BJ (cell line): ENCODE results near the gene USP48. TPM values are rescaled to one million over a fixed set of nuclear protein-coding genes. Genes with fewer than 3 reads are reported as not detected.
A peak's percentile ranks its signal among the peaks of the same experiment; 100 is the strongest.

ENCODE experiments used
- CTCF ChIA-PET: fragments of 350-600 bp; formaldehyde crosslinking; extraction: SDS; loops from one replicate; lab custom pipeline; 2021; ENCODE audit warnings: antibody characterized with exemption, inconsistent platforms; lab: Yijun Ruan, JAX
- POLR2A ChIA-PET: fragments of 300-600 bp; sonication (Branson Sonifier 250); formaldehyde crosslinking; extraction: SDS; loops from one replicate; lab custom pipeline; 2021; ENCODE audit warnings: antibody characterized with exemption; lab: Charles Lee
- DNase-seq: peaks from one replicate; pipeline ENCODE4 v3.0.0-alpha.2; 2011; ENCODE audit warnings: low read depth
- H3K27me3 ChIP-seq: 2 replicates; pipeline ENCODE4 v1.6.0; 2011; ENCODE audit warnings: low read length; ENCODE audit not compliant: control insufficient read depth, insufficient read depth
- H3K36me3 ChIP-seq: 2 replicates; pipeline ENCODE4 v1.5.1; 2011; ENCODE audit warnings: low read length; ENCODE audit not compliant: control insufficient read depth, insufficient read depth
- H3K4me3 ChIP-seq: 2 replicates; pipeline ENCODE4 v1.5.1; 2011; ENCODE audit warnings: low read depth, mild to moderate bottlenecking, control low read depth, low read length
- polyA plus RNA-seq: library from polyadenylated mRNA; depleted of rRNA; stranded (reverse); fragments of >200 nt; gene quantifications from 2 replicates; pipeline ENCODE4 v1.2.3, GENCODE V29; 2011
- TF ChIP-seq, protein P1 (sequence below): IDR thresholded peaks from 2 replicates; pipeline ENCODE4 v1.5.1; 2011; ENCODE audit warnings: low read depth, mild to moderate bottlenecking, control low read depth, inconsistent platforms, low read length, moderate library complexity; ENCODE audit not compliant: insufficient read depth

USP48 gene
- polyA plus RNA-seq, 1 experiment, result 10.8 TPM

DNA sequence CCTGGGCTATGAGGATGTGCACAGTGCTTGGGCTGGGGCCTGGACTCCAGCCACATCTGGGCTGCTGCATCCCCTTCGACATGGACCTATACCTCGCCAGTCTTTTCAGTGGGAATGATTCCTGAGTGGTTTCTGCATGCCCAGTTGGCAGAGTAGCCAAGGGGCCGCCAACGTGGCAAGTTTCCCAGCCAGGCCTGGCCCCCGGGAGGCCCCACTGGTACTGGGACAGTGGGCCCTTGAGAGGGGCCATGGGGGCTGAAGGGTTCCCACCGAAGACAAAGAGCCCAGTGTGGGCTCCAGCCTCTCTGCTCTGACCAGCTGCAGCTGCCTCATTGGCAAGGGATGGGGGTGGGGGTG, 129.2 kb downstream of the USP48 start:
- no peak for DNase-seq
- POLR2A ChIA-PET, result no interaction called here
- H3K27me3 ChIP-seq, result peaks cover 21% of the 10 kb centered on the region
- no peak overlapping the region for H3K4me3 ChIP-seq
- CTCF ChIA-PET, result interaction anchor here (0.9 kb wide), 1 partner anchor 283 kb away, joined by 4 read pairs; no protein-coding TSS in a partner anchor
- TF ChIP-seq, protein P1, sequence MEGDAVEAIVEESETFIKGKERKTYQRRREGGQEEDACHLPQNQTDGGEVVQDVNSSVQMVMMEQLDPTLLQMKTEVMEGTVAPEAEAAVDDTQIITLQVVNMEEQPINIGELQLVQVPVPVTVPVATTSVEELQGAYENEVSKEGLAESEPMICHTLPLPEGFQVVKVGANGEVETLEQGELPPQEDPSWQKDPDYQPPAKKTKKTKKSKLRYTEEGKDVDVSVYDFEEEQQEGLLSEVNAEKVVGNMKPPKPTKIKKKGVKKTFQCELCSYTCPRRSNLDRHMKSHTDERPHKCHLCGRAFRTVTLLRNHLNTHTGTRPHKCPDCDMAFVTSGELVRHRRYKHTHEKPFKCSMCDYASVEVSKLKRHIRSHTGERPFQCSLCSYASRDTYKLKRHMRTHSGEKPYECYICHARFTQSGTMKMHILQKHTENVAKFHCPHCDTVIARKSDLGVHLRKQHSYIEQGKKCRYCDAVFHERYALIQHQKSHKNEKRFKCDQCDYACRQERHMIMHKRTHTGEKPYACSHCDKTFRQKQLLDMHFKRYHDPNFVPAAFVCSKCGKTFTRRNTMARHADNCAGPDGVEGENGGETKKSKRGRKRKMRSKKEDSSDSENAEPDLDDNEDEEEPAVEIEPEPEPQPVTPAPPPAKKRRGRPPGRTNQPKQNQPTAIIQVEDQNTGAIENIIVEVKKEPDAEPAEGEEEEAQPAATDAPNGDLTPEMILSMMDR, result no peak
- no peaks in the 10 kb centered on the region for H3K36me3 ChIP-seq

DNA sequence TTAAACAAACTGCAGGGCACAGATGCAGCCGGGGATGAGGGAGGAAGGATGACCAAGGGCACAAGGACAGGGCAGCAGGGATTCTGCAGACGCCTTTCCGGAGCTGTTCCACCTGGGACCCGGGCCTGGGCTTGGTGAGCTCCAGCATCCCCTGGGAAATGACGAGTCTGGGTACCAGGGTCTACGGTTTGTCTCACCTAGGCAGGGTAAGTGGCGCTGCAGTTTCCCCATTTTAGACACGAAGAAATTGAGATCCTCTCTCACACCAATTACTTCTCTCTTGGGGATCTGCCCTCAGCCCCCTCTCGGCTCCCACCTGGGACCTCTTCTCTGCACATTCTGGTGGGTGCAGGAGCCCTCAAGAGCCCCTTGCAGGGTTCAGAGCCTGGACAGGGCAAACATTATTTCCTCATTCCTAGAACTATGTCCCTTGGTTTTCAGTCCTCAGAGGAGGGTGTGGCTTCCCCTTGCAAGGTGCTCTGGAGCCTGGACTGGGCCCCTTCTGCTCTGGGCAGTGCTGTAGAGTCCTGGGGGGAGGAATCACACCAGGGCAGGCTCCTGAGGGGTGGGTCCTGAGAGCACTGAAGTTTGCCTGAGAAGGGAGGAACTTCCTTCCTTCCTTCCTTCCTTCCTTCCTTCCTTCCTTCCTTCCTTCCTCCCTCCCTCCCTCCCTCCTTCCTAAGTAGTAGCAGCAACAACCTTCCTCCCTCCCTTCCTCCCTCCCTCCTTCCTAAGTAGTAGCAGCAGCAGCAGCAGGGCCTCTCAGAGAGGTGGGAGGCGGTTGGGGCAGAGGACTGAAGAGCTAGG, 129.8 kb downstream of the USP48 start:
- no peak for DNase-seq
- POLR2A ChIA-PET, result no interaction called here
- TF ChIP-seq, protein P1, result no peak
- Histone ChIP-seq H3K36me3 (no peaks in the 10 kb centered on the region), H3K27me3 (peaks cover 22% of the 10 kb centered on the region), H3K4me3 (no peak overlapping the region)
- CTCF ChIA-PET, result interaction anchor here (0.8 to 0.9 kb wide), 2 partner anchors 283 to 285 kb away, joined by 4 read pairs; no protein-coding TSS in a partner anchor

DNA sequence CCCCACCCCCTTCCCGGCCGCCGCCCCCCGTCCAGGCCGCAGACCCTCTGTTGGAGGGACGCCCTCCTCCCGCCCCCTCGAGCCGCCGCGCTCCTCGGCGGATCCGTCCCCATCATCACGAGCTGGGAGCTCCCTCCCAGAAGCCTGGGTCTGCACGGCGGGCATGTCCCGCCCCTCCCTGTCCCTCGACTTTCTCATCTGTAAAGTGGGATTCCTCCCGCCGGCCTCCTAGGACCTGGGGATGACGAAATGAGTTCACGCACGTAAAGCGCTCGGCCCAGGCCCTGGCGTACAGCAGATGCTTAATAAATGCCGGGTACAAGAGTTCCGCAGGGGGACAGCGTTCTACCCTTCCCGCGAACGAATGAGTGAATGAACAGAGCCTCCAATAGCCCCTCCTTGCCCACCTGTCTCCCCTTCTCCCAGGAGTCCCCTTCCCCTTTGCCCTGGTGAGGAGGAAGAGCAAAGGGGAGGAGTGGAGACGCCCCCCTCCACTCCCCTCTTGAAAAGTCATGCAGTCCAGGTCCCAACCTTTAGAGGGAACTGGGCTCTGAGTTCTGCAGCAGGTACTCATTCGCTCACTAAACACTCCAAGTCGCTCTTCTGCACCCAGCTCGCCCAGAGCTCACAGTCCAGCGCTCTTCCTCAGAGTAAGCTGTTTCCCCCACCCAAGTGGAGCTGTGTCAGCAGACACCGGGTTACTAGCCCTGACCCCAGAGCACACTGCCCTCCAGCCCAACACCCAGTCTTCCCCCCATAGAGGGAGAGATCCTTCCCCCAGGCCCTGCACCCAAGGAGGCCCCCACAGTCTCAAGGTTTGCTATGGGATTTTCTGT, 130.6 kb downstream of the USP48 start:
- no peak for DNase-seq
- Histone ChIP-seq H3K27me3 (peaks cover 22% of the 10 kb centered on the region), H3K4me3 (0 out of 2 replicates have a peak overlapping the region, but pooled peaks have one; percentile 5), H3K36me3 (no peaks in the 10 kb centered on the region)
- ChIA-PET CTCF (interaction anchor here (0.6 to 0.8 kb wide), 2 partner anchors 253 to 284 kb away, joined by 4 read pairs; no protein-coding TSS in a partner anchor), POLR2A (interaction anchor here (0.7 kb wide), 1 partner anchor 401 kb away, joined by 8 read pairs; no protein-coding TSS in a partner anchor)
- TF ChIP-seq, protein P1, result no peak

DNA sequence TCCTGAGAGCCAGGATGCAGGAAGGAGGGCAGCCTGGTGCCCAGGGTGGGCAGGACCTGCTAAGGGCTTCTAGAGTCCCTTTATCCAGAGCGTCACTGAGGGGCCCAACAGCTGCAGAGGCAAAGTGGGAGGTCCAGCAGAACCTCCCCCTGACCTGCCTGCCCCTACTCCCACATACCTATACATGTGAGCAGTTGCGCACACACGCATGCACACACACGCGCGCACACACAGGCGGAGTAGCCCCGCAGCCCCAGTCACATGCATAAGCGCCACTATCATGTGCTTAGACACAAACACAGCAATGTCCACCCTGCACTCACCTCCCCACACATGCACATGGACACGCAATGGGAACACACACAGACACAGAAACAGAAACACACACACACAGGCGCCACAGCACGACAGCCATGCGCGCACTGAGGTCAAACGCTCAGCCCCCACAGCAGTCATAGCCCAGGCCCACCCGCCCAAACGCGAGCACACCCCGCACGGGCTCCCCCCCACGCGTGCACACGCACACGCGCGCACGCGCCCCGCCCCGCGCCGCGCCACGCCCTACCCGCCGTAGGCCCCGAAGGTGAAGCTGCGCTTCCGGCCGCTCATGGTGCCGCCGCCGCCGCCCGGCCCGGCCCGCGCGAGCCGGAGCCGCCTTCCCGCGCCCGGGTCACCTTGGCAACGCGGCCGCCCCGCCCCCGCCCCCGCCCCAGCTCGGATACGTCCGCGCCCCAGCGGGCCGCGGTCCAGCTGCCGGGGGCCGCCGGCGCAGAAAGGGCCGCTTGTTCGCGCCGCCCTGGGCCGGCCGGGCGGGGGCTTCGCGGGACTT, 131.5 kb downstream of the USP48 start:
- Histone ChIP-seq H3K27me3 (peaks cover 20% of the 10 kb centered on the region), H3K4me3 (peak overlapping the region; percentile 41), H3K36me3 (no peaks in the 10 kb centered on the region)
- ChIA-PET POLR2A (interaction anchor here (0.7 kb wide), 1 partner anchor 402 kb away, joined by 8 read pairs; no protein-coding TSS in a partner anchor), CTCF (interaction anchor here (0.6 kb wide), 1 partner anchor 252 kb away, joined by 4 read pairs; no protein-coding TSS in a partner anchor)
- DNase-seq, result no peak
- TF ChIP-seq, protein P1, result no peak
